Fibroblast of lung (primary cell): ENCODE results near the gene MGLL. TPM values are rescaled to one million over a fixed set of nuclear protein-coding genes. Genes with fewer than 3 reads are reported as not detected.
A peak's percentile ranks its signal among the peaks of the same experiment; 100 is the strongest.

Source experiments
- DNase-seq, 2 donors: peaks; one replicate each; pipeline versions ENCODE4 v3.0.0 to v3.0.0-alpha.2; 2010; ENCODE audit warnings: low read depth in 2 of 2
- H2AFZ ChIP-seq: 2 replicates; pipeline ENCODE4 v1.5.1; 2012; ENCODE audit warnings: low read length, control low read depth, inconsistent platforms
- H3K27ac ChIP-seq: 2 replicates; pipeline ENCODE4 v1.5.1; 2011; ENCODE audit warnings: low read length, control low read depth; ENCODE audit not compliant: insufficient read depth
- H3K27me3 ChIP-seq: 2 replicates; pipeline ENCODE4 v1.5.1; 2011; ENCODE audit warnings: mild to moderate bottlenecking, low read length; ENCODE audit not compliant: control insufficient read depth, insufficient read depth
- H3K36me3 ChIP-seq: 2 replicates; pipeline ENCODE4 v1.5.1; 2011; ENCODE audit warnings: low read length; ENCODE audit not compliant: control insufficient read depth, insufficient read depth
- H3K4me1 ChIP-seq: 2 replicates; pipeline ENCODE4 v1.5.1; 2011; ENCODE audit warnings: low read length; ENCODE audit not compliant: control insufficient read depth, insufficient read depth; ENCODE audit errors: extremely low read depth
- H3K4me2 ChIP-seq: 2 replicates; pipeline ENCODE4 v1.5.1; 2011; ENCODE audit warnings: low read length, control low read depth; ENCODE audit not compliant: insufficient read depth; ENCODE audit errors: extremely low read depth
- H3K4me3 ChIP-seq, 4 experiments: fragments of 200-600 bp in 1 of 4; sonication (generic) in 1 of 4; replicated peaks in 1 of 4; 2 replicates each; pipeline ENCODE4 v1.5.1; 2011 to 2016; ENCODE audit warnings: low read length in 4 of 4, low read depth in 3 of 4, mild to moderate bottlenecking in 3 of 4, control low read depth in 2 of 4, inconsistent platforms in 1 of 4, mixed read lengths in 1 of 4; ENCODE audit not compliant: insufficient read depth in 1 of 4; ENCODE audit errors: control extremely low read depth in 1 of 4
- H3K79me2 ChIP-seq: 2 replicates; pipeline ENCODE4 v1.5.1; 2012; ENCODE audit warnings: mild to moderate bottlenecking, low read length, inconsistent platforms; ENCODE audit not compliant: control insufficient read depth, insufficient read depth
- H3K9ac ChIP-seq: 2 replicates; pipeline ENCODE4 v1.5.1; 2011; ENCODE audit warnings: mild to moderate bottlenecking, low read length, control low read depth; ENCODE audit not compliant: insufficient read depth
- H3K9me3 ChIP-seq: 2 replicates; pipeline ENCODE4 v1.5.1; 2012; ENCODE audit warnings: low read depth, low read length; ENCODE audit not compliant: control insufficient read depth, insufficient read depth
- H4K20me1 ChIP-seq: 2 replicates; pipeline ENCODE4 v1.5.1; 2011; ENCODE audit warnings: low read length; ENCODE audit not compliant: control insufficient read depth, insufficient read depth; ENCODE audit errors: extremely low read depth
- CTCF ChIP-seq, 2 donors: IDR thresholded peaks in 1 of 2; conservative IDR thresholded peaks in 1 of 2; 1 replicate in 1 of 2; 2 replicates in 1 of 2; pipeline ENCODE4 v1.5.1; 2011 to 2012; ENCODE audit warnings: low read length in 2 of 2, control low read depth in 1 of 2, inconsistent platforms in 1 of 2, low read depth in 1 of 2, mild to moderate bottlenecking in 1 of 2
- EZH2 ChIP-seq: IDR thresholded peaks from 2 replicates; pipeline ENCODE4 v1.5.1; 2012; ENCODE audit warnings: low read length, control low read depth, mild to moderate bottlenecking; ENCODE audit errors: missing control alignments
- polyA plus RNA-seq, 2 donors: library from polyadenylated mRNA; depleted of rRNA in 1 of 2; stranded (reverse) in 1 of 2; unstranded in 1 of 2; fragments of >200 nt; gene quantifications; 2 replicates each; pipeline ENCODE4 v1.2.1, GENCODE V29; 2011 to 2012; ENCODE audit warnings: missing spikeins in 1 of 2
- total RNA-seq: library from RNA; depleted of rRNA; stranded (reverse); fragments of >200 nt; gene quantifications from 2 replicates; pipeline ENCODE4 v1.2.1, GENCODE V29; 2014

The MGLL gene
- total and polyA plus RNA-seq, 2 donors (not counting 1 experiment from before 2014, with no cell fraction given), result 60.1 to 122 TPM

GRCh38 chr3:127800508-127800907, 21.8 kb downstream of the MGLL start:
- H3K9ac ChIP-seq, result no peak overlapping the region
- peaks cover 5% of the 10 kb centered on the region for H3K36me3 ChIP-seq
- H3K4me2 ChIP-seq, result no peak overlapping the region
- H4K20me1 ChIP-seq, result no peaks in the 10 kb centered on the region
- TF ChIP-seq EZH2 (no peak), CTCF (conservative IDR thresholded peaks at IDR 0.05 in 1 of 2, IDR thresholded peaks at IDR 0.05 in 1 of 2; ENCODE audit: low read depth in 1 of 2, low read length in 2 of 2) (no peak)
- no peaks in the 10 kb centered on the region for H3K27me3 ChIP-seq
- H3K27ac ChIP-seq, result peak overlapping the region; percentile 88
- peak in 1 of 2 donors; percentile 51 for DNase-seq
- peaks cover 33% of the 10 kb centered on the region for H3K79me2 ChIP-seq
- H3K9me3 ChIP-seq, result no peaks in the 10 kb centered on the region
- H2AFZ ChIP-seq, result no peak overlapping the region
- H3K4me3 ChIP-seq, result no peak overlapping the region
- H3K4me1 ChIP-seq, result peaks cover 41% of the 10 kb centered on the region

DNA sequence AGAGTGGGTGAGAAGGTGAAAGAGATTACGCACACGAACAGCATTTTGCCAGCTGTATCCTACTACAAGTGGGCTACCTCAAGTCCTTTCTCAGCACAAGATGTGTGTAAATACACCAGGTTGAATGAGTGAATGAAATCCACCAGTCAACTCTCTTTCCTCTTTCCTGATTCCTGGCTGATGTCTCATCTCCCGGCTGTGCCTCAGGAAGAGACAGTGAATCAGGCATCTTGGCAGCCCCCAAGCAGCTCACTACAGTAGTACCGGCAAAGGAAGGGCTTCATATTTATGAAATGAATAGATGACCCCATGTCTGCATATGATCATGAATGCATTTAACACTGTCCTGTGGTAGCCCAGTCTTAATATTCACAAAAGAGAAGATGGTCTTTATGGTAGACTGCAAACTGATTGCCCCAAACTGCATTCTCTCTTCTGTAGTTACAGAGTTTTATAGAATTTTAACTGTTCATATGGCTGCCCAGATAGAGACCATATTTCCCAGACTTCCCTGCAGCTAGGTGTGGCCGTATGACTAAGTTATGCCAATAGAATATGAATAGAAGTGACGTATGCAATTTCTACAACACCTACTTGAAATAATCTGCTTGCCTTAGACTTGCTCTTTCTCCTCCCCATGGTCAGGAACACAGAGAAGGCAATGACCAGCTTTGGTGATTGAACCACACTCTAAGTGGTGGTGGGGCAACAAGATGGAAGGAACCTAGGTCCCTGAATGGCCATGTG, 22.7 kb downstream of the MGLL start:
- Histone ChIP-seq H3K9me3 (no peaks in the 10 kb centered on the region), H2AFZ (no peak overlapping the region), H3K4me2 (peak overlapping the region; percentile 26), H3K9ac (peak overlapping the region; percentile 17), H3K4me3 (no peak overlapping the region), H3K36me3 (peaks cover 5% of the 10 kb centered on the region), H3K4me1 (peaks cover 35% of the 10 kb centered on the region), H3K79me2 (peaks cover 30% of the 10 kb centered on the region), H4K20me1 (no peaks in the 10 kb centered on the region), H3K27me3 (no peaks in the 10 kb centered on the region), H3K27ac (peak overlapping the region; percentile 88)
- DNase-seq, result peak; percentile 76 to 96
- no peak for TF ChIP-seq EZH2
- TF ChIP-seq CTCF (conservative IDR thresholded peaks at IDR 0.05 in 1 of 2, IDR thresholded peaks at IDR 0.05 in 1 of 2; ENCODE audit: low read depth in 1 of 2, low read length in 2 of 2), result no peak

DNA sequence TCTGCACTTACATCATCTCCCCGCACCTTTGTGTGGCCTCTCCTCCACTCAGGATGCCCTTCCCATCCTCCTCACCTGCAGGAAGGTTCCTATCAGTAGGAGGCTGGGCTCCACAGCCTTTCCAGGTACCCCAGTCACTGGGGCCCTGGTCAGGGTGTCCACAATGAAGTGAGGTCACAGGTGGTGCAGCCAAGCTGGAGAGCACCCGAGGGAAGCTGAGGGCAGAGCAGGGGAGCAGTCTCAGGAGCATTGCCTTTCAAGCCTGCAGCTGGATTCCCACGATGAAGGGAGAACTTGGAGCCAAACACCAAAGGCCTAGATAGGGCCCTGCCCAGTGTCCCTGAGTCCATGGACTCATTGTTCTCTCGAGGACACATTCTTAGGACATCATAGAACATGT, 23.6 kb downstream of the MGLL start:
- peaks cover 3% of the 10 kb centered on the region for H3K36me3 ChIP-seq
- peaks cover 30% of the 10 kb centered on the region for H3K79me2 ChIP-seq
- H2AFZ ChIP-seq, result no peak overlapping the region
- H3K4me1 ChIP-seq, result peaks cover 29% of the 10 kb centered on the region
- no peak for DNase-seq
- no peak for TF ChIP-seq CTCF (conservative IDR thresholded peaks at IDR 0.05 in 1 of 2, IDR thresholded peaks at IDR 0.05 in 1 of 2; ENCODE audit: low read depth in 1 of 2, low read length in 2 of 2)
- no peak for TF ChIP-seq EZH2
- no peak overlapping the region for H3K9ac ChIP-seq
- peak overlapping the region; percentile 88 for H3K27ac ChIP-seq
- H3K4me3 ChIP-seq, result no peak overlapping the region
- H3K9me3 ChIP-seq, result no peaks in the 10 kb centered on the region
- H3K27me3 ChIP-seq, result no peaks in the 10 kb centered on the region
- H4K20me1 ChIP-seq, result no peaks in the 10 kb centered on the region
- no peak overlapping the region for H3K4me2 ChIP-seq
